Panc1 (cell line): Measurements from ENCODE around the gene CHCHD6. TPM values are rescaled to one million over a fixed set of nuclear protein-coding genes. Genes with fewer than 3 reads are reported as not detected.

Experiments
- ATAC-seq: fragments of 200-7000 bp; cut with Tn5 transposase; 2 replicates; pipeline ENCODE4 v1.9.1; 2020; ENCODE audit warnings: mild to moderate bottlenecking, moderate library complexity
- BruUV-seq: library from RNA; stranded (reverse); fragments of 400-500 nt; replicated peaks from 2 replicates; lab custom pipeline; 2021; lab: Mats Ljungman, UMichigan
- CTCF ChIA-PET: fragments of 300-600 bp; sonication (Branson Sonifier 250); formaldehyde crosslinking; loops from one replicate; lab custom pipeline; 2022; ENCODE audit warnings: antibody characterized with exemption; lab: Charles Lee
- POLR2A ChIA-PET: fragments of 300-600 bp; sonication (Branson Sonifier 250); formaldehyde crosslinking; loops from one replicate; lab custom pipeline; 2022; ENCODE audit warnings: antibody characterized with exemption; lab: Charles Lee
- DNase-seq: peaks from one replicate; pipeline ENCODE4 v3.0.0-alpha.2; 2010; ENCODE audit warnings: low read depth, low spot score
- H3K27ac ChIP-seq: 2 replicates; pipeline ENCODE4 v1.5.1; 2011; ENCODE audit warnings: mild to moderate bottlenecking, low read length, inconsistent platforms
- H3K27me3 ChIP-seq: fragments of 200-500 bp; sonication (Bioruptor generic); 2 replicates; pipeline ENCODE4 v1.6.0; 2014; ENCODE audit warnings: low read length, inconsistent platforms; ENCODE audit not compliant: control insufficient read depth, insufficient read depth
- H3K36me3 ChIP-seq: fragments of 200-500 bp; sonication (Bioruptor generic); 2 replicates; pipeline ENCODE4 v1.5.1; 2014; ENCODE audit warnings: inconsistent platforms, mild to moderate bottlenecking, low read length, moderate library complexity; ENCODE audit not compliant: control insufficient read depth, insufficient read depth
- H3K4me1 ChIP-seq: 2 replicates; pipeline ENCODE4 v1.5.1; 2011; ENCODE audit warnings: inconsistent platforms, mild to moderate bottlenecking, low read length, moderate library complexity; ENCODE audit not compliant: control insufficient read depth, insufficient read depth
- H3K4me3 ChIP-seq, 2 experiments: 2 replicates each; pipeline ENCODE4 v1.5.1; 2011 to 2012; ENCODE audit warnings: low read depth in 2 of 2, low read length in 2 of 2, mild to moderate bottlenecking in 2 of 2, inconsistent platforms in 1 of 2, moderate library complexity in 1 of 2
- H3K9me3 ChIP-seq: fragments of 200-500 bp; sonication (Bioruptor generic); 2 replicates; pipeline ENCODE4 v1.5.1; 2014; ENCODE audit warnings: low read depth, mild to moderate bottlenecking, inconsistent platforms, low read length, moderate library complexity; ENCODE audit not compliant: control insufficient read depth, insufficient read depth
- POLR2AphosphoS5 ChIP-seq: IDR thresholded peaks from 2 replicates; pipeline ENCODE4 v1.6.1; 2012; ENCODE audit warnings: mild to moderate bottlenecking, low read depth, low read length, moderate library complexity
- SIN3A ChIP-seq: IDR thresholded peaks from 2 replicates; pipeline ENCODE4 v1.6.1; 2012; ENCODE audit warnings: low read depth, mild to moderate bottlenecking, low read length, moderate library complexity, borderline replicate concordance; ENCODE audit not compliant: insufficient read depth
- TCF7L2 ChIP-seq: IDR thresholded peaks from 2 replicates; pipeline ENCODE4 v1.6.1; 2011; ENCODE audit warnings: mild to moderate bottlenecking, low read depth, low read length, inconsistent platforms
- in situ Hi-C: cut with HindIII; loops from 2 replicates; pipeline ENCODE4 v1.10.0; 2016; ENCODE audit warnings: low sequenced_read_pairs, low pct_unique_long_range_greater_than_20kb
- intact Hi-C: fragments of 100-400 bp; cut with micrococcal nuclease; formaldehyde crosslinking; loops from one replicate; pipeline ENCODE4 v1.10.0; 2022; ENCODE audit not compliant: unreplicated experiment
- total RNA-seq: library from RNA; stranded (reverse); gene quantifications from one replicate; pipeline ENCODE4 v1.2.1, GENCODE V29; 2021; ENCODE audit not compliant: unreplicated experiment
- TF ChIP-seq, protein P1 (sequence below): fragments of 450-650 bp; IDR thresholded peaks from 2 replicates; pipeline ENCODE4 v1.5.1; 2017; ENCODE audit warnings: mild to moderate bottlenecking
- TF ChIP-seq, protein P2 (sequence below), 2 experiments: IDR thresholded peaks; 2 replicates each; pipeline ENCODE4 v1.6.1; 2011 to 2012; ENCODE audit warnings: low read depth in 2 of 2, control low read depth in 1 of 2, low read length in 1 of 2, mild to moderate bottlenecking in 1 of 2, moderate library complexity in 1 of 2; ENCODE audit not compliant: insufficient read depth in 1 of 2

The CHCHD6 gene
- total RNA-seq, 1 experiment from 2014 or later: 31.5 TPM

GRCh38 chr3:126990024-126990700, 286.1 kb downstream of the CHCHD6 start:
- no TSS peak for BruUV-seq
- ChIA-PET CTCF (no interaction called here), POLR2A (no interaction called here)
- H3K4me1 ChIP-seq: peaks cover 17% of the 10 kb centered on the region
- ATAC-seq: no peak
- no peaks in the 10 kb centered on the region for H3K36me3 ChIP-seq
- intact Hi-C loops (no loop called here), in situ Hi-C loops (no loop called here)
- no peak for TF ChIP-seq TCF7L2
- TF ChIP-seq, protein P1, sequence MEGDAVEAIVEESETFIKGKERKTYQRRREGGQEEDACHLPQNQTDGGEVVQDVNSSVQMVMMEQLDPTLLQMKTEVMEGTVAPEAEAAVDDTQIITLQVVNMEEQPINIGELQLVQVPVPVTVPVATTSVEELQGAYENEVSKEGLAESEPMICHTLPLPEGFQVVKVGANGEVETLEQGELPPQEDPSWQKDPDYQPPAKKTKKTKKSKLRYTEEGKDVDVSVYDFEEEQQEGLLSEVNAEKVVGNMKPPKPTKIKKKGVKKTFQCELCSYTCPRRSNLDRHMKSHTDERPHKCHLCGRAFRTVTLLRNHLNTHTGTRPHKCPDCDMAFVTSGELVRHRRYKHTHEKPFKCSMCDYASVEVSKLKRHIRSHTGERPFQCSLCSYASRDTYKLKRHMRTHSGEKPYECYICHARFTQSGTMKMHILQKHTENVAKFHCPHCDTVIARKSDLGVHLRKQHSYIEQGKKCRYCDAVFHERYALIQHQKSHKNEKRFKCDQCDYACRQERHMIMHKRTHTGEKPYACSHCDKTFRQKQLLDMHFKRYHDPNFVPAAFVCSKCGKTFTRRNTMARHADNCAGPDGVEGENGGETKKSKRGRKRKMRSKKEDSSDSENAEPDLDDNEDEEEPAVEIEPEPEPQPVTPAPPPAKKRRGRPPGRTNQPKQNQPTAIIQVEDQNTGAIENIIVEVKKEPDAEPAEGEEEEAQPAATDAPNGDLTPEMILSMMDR: no peak
- TF ChIP-seq, protein P2, sequence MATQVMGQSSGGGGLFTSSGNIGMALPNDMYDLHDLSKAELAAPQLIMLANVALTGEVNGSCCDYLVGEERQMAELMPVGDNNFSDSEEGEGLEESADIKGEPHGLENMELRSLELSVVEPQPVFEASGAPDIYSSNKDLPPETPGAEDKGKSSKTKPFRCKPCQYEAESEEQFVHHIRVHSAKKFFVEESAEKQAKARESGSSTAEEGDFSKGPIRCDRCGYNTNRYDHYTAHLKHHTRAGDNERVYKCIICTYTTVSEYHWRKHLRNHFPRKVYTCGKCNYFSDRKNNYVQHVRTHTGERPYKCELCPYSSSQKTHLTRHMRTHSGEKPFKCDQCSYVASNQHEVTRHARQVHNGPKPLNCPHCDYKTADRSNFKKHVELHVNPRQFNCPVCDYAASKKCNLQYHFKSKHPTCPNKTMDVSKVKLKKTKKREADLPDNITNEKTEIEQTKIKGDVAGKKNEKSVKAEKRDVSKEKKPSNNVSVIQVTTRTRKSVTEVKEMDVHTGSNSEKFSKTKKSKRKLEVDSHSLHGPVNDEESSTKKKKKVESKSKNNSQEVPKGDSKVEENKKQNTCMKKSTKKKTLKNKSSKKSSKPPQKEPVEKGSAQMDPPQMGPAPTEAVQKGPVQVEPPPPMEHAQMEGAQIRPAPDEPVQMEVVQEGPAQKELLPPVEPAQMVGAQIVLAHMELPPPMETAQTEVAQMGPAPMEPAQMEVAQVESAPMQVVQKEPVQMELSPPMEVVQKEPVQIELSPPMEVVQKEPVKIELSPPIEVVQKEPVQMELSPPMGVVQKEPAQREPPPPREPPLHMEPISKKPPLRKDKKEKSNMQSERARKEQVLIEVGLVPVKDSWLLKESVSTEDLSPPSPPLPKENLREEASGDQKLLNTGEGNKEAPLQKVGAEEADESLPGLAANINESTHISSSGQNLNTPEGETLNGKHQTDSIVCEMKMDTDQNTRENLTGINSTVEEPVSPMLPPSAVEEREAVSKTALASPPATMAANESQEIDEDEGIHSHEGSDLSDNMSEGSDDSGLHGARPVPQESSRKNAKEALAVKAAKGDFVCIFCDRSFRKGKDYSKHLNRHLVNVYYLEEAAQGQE (IDR thresholded peaks at IDR 0.05; ENCODE audit: insufficient read depth in 1 of 2, low read depth in 2 of 2, low read length in 1 of 2): no peak
- no peak for TF ChIP-seq POLR2AphosphoS5
- TF ChIP-seq SIN3A: no peak
- no peaks in the 10 kb centered on the region for H3K27me3 ChIP-seq
- H3K27ac ChIP-seq: no peak overlapping the region
- H3K9me3 ChIP-seq: no peaks in the 10 kb centered on the region
- no peak for DNase-seq
- H3K4me3 ChIP-seq: no peak overlapping the region

- H3K27ac ChIP-seq: no peak overlapping the region
- no peaks in the 10 kb centered on the region for H3K36me3 ChIP-seq
- no peaks in the 10 kb centered on the region for H3K27me3 ChIP-seq
- peaks cover 11% of the 10 kb centered on the region for H3K4me1 ChIP-seq
- BruUV-seq: no TSS peak
- in situ Hi-C loops (no loop called here), intact Hi-C loops (no loop called here)
- DNase-seq: no peak
- TF ChIP-seq TCF7L2: no peak
- TF ChIP-seq, protein P2 (IDR thresholded peaks at IDR 0.05; ENCODE audit: insufficient read depth in 1 of 2, low read depth in 2 of 2, low read length in 1 of 2): no peak
- TF ChIP-seq, protein P1: no peak
- TF ChIP-seq POLR2AphosphoS5: no peak
- no peak for TF ChIP-seq SIN3A
- ChIA-PET CTCF (no interaction called here), POLR2A (no interaction called here)
- no peak overlapping the region for H3K4me3 ChIP-seq
- ATAC-seq: no peak
- no peaks in the 10 kb centered on the region for H3K9me3 ChIP-seq
Measured at GRCh38 chr3:126990890-126991289, 286.9 kb downstream of the CHCHD6 start.
